B cell (primary cell): ENCODE data around the gene ZNF609. TPM values are rescaled to one million over a fixed set of nuclear protein-coding genes. Genes with fewer than 3 reads are reported as not detected.

ENCODE experiments used
- ATAC-seq: fragments of 200-7000 bp; cut with Tn5 transposase; one replicate; pipeline ENCODE4 v1.10.0; 2021; ENCODE audit warnings: low read depth, mild to moderate bottlenecking, moderate number of reproducible peaks, moderate library complexity
- CTCF ChIA-PET: fragments of 350-600 bp; sonication (Branson Sonifier 250); formaldehyde crosslinking; loops from one replicate; lab custom pipeline; 2021; ENCODE audit warnings: antibody characterized with exemption, inconsistent platforms; lab: Charles Lee
- POLR2A ChIA-PET: fragments of 350-600 bp; sonication (Branson Sonifier 250); formaldehyde crosslinking; loops from one replicate; lab custom pipeline; 2021; ENCODE audit warnings: antibody characterized with exemption; lab: Charles Lee
- DNase-seq: peaks from one replicate; pipeline ENCODE4 v3.0.0; 2013
- H2AFZ ChIP-seq: 2 replicates; pipeline ENCODE4 v1.6.1; 2012; ENCODE audit warnings: mild to moderate bottlenecking, low read depth, low read length; ENCODE audit not compliant: insufficient read depth, poor library complexity, severe bottlenecking
- H3K27ac ChIP-seq, 2 donors: 1 replicate in 1 of 2; 2 replicates in 1 of 2; pipeline ENCODE4 v1.5.1; 2012 to 2013; ENCODE audit warnings: low read length in 2 of 2, mild to moderate bottlenecking in 2 of 2, moderate library complexity in 1 of 2
- H3K27me3 ChIP-seq, 4 experiments: fragments of 200-600 bp in 1 of 4; sonication (generic) in 1 of 4; replicated peaks in 1 of 4; 1 replicate in 2 of 4; 2 replicates in 2 of 4; pipeline versions ENCODE4 v1.6.1 to v1.7.0; 2013 to 2016; ENCODE audit warnings: low read length in 3 of 4, mild to moderate bottlenecking in 2 of 4, mixed read lengths in 1 of 4, moderate library complexity in 1 of 4; ENCODE audit not compliant: insufficient read depth in 4 of 4, control insufficient read depth in 3 of 4; ENCODE audit errors: control extremely low read depth in 1 of 4
- H3K36me3 ChIP-seq, 2 experiments: replicated peaks in 1 of 2; 1 replicate in 1 of 2; 2 replicates in 1 of 2; pipeline versions ENCODE4 v1.6.1 to v1.7.1; 2013; ENCODE audit warnings: low read length in 1 of 2; ENCODE audit not compliant: insufficient read depth in 2 of 2, control insufficient read depth in 1 of 2; ENCODE audit errors: control extremely low read depth in 1 of 2, extremely low read depth in 1 of 2
- H3K4me1 ChIP-seq, 2 donors: fragments of 200-600 bp in 1 of 2; sonication (generic) in 1 of 2; 1 replicate in 1 of 2; 2 replicates in 1 of 2; pipeline versions ENCODE4 v1.5.1 to v1.6.1; 2013 to 2017; ENCODE audit warnings: low read length in 2 of 2; ENCODE audit not compliant: control insufficient read depth in 2 of 2, insufficient read depth in 2 of 2
- H3K4me2 ChIP-seq: replicated peaks from 2 replicates; pipeline ENCODE3; 2012; ENCODE audit warnings: mild to moderate bottlenecking, low read depth, low read length; ENCODE audit not compliant: poor library complexity, severe bottlenecking
- H3K4me3 ChIP-seq, 5 experiments: fragments of 200-600 bp in 1 of 5; sonication (generic) in 1 of 5; 1 replicate in 3 of 5; 2 replicates in 2 of 5; pipeline versions ENCODE4 v1.5.1 to v1.7.0; 2011 to 2016; ENCODE audit warnings: low read length in 4 of 5, mild to moderate bottlenecking in 4 of 5, low read depth in 2 of 5, control low read depth in 1 of 5, moderate library complexity in 1 of 5; ENCODE audit not compliant: insufficient read depth in 1 of 5; ENCODE audit errors: control extremely low read depth in 1 of 5, extremely low read depth in 1 of 5
- H3K79me2 ChIP-seq: fragments of 200-600 bp; sonication (generic); one replicate; pipeline ENCODE4 v1.6.0; 2016; ENCODE audit warnings: low read length; ENCODE audit not compliant: control insufficient read depth, insufficient read depth
- H3K9ac ChIP-seq: fragments of 200-600 bp; sonication (generic); 2 replicates; pipeline ENCODE4 v1.6.1; 2017; ENCODE audit warnings: mild to moderate bottlenecking, low read length, moderate library complexity
- H3K9me3 ChIP-seq, 3 donors: one replicate each; pipeline versions ENCODE4 v1.6.1 to v1.7.1; 2013; ENCODE audit warnings: low read length in 2 of 3; ENCODE audit not compliant: control insufficient read depth in 2 of 3, insufficient read depth in 1 of 3; ENCODE audit errors: control extremely low read depth in 1 of 3
- H4K20me1 ChIP-seq: 2 replicates; pipeline ENCODE4 v1.6.0; 2012; ENCODE audit warnings: mild to moderate bottlenecking, low read length; ENCODE audit not compliant: insufficient read depth, control insufficient read depth, poor library complexity, severe bottlenecking
- H3K27ac Mint-ChIP-seq: one replicate; pipeline ENCODE4 v1.8.0; 2021; ENCODE audit warnings: mixed read lengths
- H3K27me3 Mint-ChIP-seq: one replicate; pipeline ENCODE4 v1.8.0; 2021; ENCODE audit warnings: mixed read lengths
- H3K4me1 Mint-ChIP-seq: one replicate; pipeline ENCODE4 v1.8.0; 2021; ENCODE audit warnings: mixed read lengths
- H3K4me3 Mint-ChIP-seq: one replicate; pipeline ENCODE4 v1.8.0; 2021; ENCODE audit warnings: mixed read lengths
- H3K9me3 Mint-ChIP-seq: one replicate; pipeline ENCODE4 v1.8.0; 2022; ENCODE audit warnings: mixed read lengths; ENCODE audit not compliant: insufficient read depth
- CTCF ChIP-seq: fragments of 200-600 bp; IDR thresholded peaks from one replicate; pipeline ENCODE4 v1.8.0; 2022; ENCODE audit warnings: antibody characterized with exemption, mild to moderate bottlenecking
- EZH2 ChIP-seq: IDR thresholded peaks from 2 replicates; pipeline ENCODE4 v1.6.1; 2012; ENCODE audit warnings: borderline replicate concordance, low read depth, mild to moderate bottlenecking, moderate library complexity, low read length; ENCODE audit not compliant: insufficient read depth, poor library complexity, severe bottlenecking
- WGBS: methylation state at CpG from one replicate; pipeline ENCODE4 v1.1.5; 2013; ENCODE audit warnings: missing lambda C conversion rate; ENCODE audit not compliant: insufficient coverage; 5-methylcytosine and 5-hydroxymethylcytosine counted together
- intact Hi-C: fragments of 100-400 bp; cut with micrococcal nuclease; formaldehyde crosslinking; loops from one replicate; pipeline ENCODE4 v1.10.0; 2022
- polyA plus RNA-seq: library from polyadenylated mRNA; depleted of rRNA; stranded (reverse); fragments of >200 nt; gene quantifications from 2 replicates; pipeline ENCODE4 v1.2.3, GENCODE V29; 2012
- total RNA-seq, 2 donors: library from RNA; stranded (reverse); fragments of 120-200 nt in 1 of 2; gene quantifications; 1 replicate in 1 of 2; 2 replicates in 1 of 2; pipeline versions ENCODE4 v1.2.3 to v1.2.4, GENCODE V29; 2013 to 2022

The ZNF609 gene
- total and polyA plus RNA-seq, 2 donors (not counting 1 experiment from before 2014, with no cell fraction given) = 5.8 to 32.9 TPM

- ATAC-seq (no peak), DNase-seq (no peak)
- ChIA-PET POLR2A (interaction anchor here (0.6 kb wide), 1 partner anchor 176 kb away, joined by 3 read pairs; the partner anchor contains the start of gene ZNF609), CTCF (interaction anchor here (2.4 kb wide), 1 partner anchor 9 kb away, joined by 5 read pairs; no protein-coding TSS in a partner anchor)
- H3K4me3 ChIP-seq = no peak overlapping the region
- Mint-ChIP-seq H3K27me3 (no peaks in the 10 kb centered on the region), H3K27ac (no peak overlapping the region), H3K4me1 (peaks cover 37% of the 10 kb centered on the region), H3K9me3 (peaks cover 3% of the 10 kb centered on the region), H3K4me3 (no peak overlapping the region)
- intact Hi-C loops = no loop called here
- no peak overlapping the region for H3K4me2 ChIP-seq
- peaks cover 38% of the 10 kb centered on the region for H3K79me2 ChIP-seq
- peaks cover 0 to 2% (median 0%) of the 10 kb centered on the region in 3 donors for H3K9me3 ChIP-seq
- peaks cover 6% of the 10 kb centered on the region for H4K20me1 ChIP-seq
- no peaks in the 10 kb centered on the region for H3K27me3 ChIP-seq
- peaks cover 0 to 2% of the 10 kb centered on the region in 2 experiments for H3K36me3 ChIP-seq
- H2AFZ ChIP-seq = no peak overlapping the region
- H3K27ac ChIP-seq = no peak overlapping the region
- H3K9ac ChIP-seq = no peak overlapping the region
- WGBS = 80% methylated on average over 2 of the region's 4 CpGs
- H3K4me1 ChIP-seq = peaks cover 20 to 33% of the 10 kb centered on the region in 2 donors
- no peak for TF ChIP-seq EZH2
- no peak for TF ChIP-seq CTCF
These were observed 175.4 kb downstream of the ZNF609 start for GRCh38 chr15:64635499-64636495.

- ATAC-seq = no peak
- intact Hi-C loops = no loop called here
These were observed 176.2 kb downstream of the ZNF609 start for GRCh38 chr15:64636556-64636955.

More at GRCh38 chr15:64636556-64636955, 176.2 kb downstream of the ZNF609 start:
- Histone ChIP-seq H3K79me2 (peaks cover 38% of the 10 kb centered on the region), H4K20me1 (peaks cover 6% of the 10 kb centered on the region), H3K4me3 (no peak overlapping the region), H3K36me3 (no peaks in the 10 kb centered on the region), H3K4me1 (peaks cover 22 to 34% of the 10 kb centered on the region in 2 donors), H3K9me3 (peaks cover 0 to 2% (median 0%) of the 10 kb centered on the region in 3 donors), H3K27ac (no peak overlapping the region), H2AFZ (no peak overlapping the region), H3K9ac (no peak overlapping the region), H3K4me2 (no peak overlapping the region), H3K27me3 (no peaks in the 10 kb centered on the region)
- ChIA-PET POLR2A (no interaction called here), CTCF (no interaction called here)
- TF ChIP-seq CTCF (no peak), EZH2 (no peak)
- Mint-ChIP-seq H3K27ac (no peak overlapping the region), H3K4me3 (no peak overlapping the region), H3K27me3 (no peaks in the 10 kb centered on the region), H3K9me3 (peaks cover 3% of the 10 kb centered on the region), H3K4me1 (peaks cover 39% of the 10 kb centered on the region)
- no peak for DNase-seq
- WGBS = no CpG with 5 or more reads among the region's 3 CpGs
